Ovary (tissue), 3 donors: ENCODE data around the gene C1orf167.

Experiments
- CTCF ChIP-seq, 3 donors: fragments of 450-650 bp in 2 of 3; fragments of 200-600 bp in 1 of 3; IDR thresholded peaks; one replicate each; pipeline versions ENCODE4 v1.5.1 to v1.8.0; 2016 to 2022; ENCODE audit warnings: antibody characterized with exemption in 3 of 3, mild to moderate bottlenecking in 1 of 3
- POLR2A ChIP-seq: fragments of 450-650 bp; IDR thresholded peaks from one replicate; pipeline ENCODE4 v1.6.1; 2017; ENCODE audit warnings: antibody characterized with exemption, mild to moderate bottlenecking, moderate library complexity
- donor health status: DM: no; HTN: no; CAD: no.

GRCh38 chr1:11837767-11838348, 75.9 kb downstream of the C1orf167 start:
- TF ChIP-seq CTCF (IDR thresholded peaks at IDR 0.05) (no peak), POLR2A (no peak)
